Central memory CD8-positive, alpha-beta T cell (primary cell): ENCODE results near the gene RAPGEF2.

ENCODE experiments used
- ATAC-seq: fragments of 150-1000 bp; cut with Tn5 transposase; replicated peaks from 2 replicates; pipeline ENCODE4 v1.10.0; 2022; ENCODE audit warnings: mild to moderate bottlenecking, moderate FRiP score, moderate number of reproducible peaks; ENCODE audit not compliant: poor library complexity, severe bottlenecking; ENCODE audit errors: extremely low read depth
- DNase-seq, 2 donors: peaks; one replicate each; pipeline ENCODE4 v3.0.0; 2021; ENCODE audit warnings: low spot score in 2 of 2
- H3K27ac Mint-ChIP-seq: one replicate; pipeline ENCODE4 v1.8.0; 2022; ENCODE audit warnings: low read depth, mild to moderate bottlenecking, moderate library complexity, mixed read lengths
- H3K27me3 Mint-ChIP-seq: one replicate; pipeline ENCODE4 v1.8.0; 2022; ENCODE audit warnings: mixed read lengths
- H3K36me3 Mint-ChIP-seq: one replicate; pipeline ENCODE4 v1.8.0; 2022; ENCODE audit warnings: mild to moderate bottlenecking, moderate library complexity, mixed read lengths; ENCODE audit not compliant: insufficient read depth
- H3K4me1 Mint-ChIP-seq: one replicate; pipeline ENCODE4 v1.8.0; 2022; ENCODE audit warnings: mixed read lengths
- H3K4me3 Mint-ChIP-seq: one replicate; pipeline ENCODE4 v1.8.0; 2022; ENCODE audit warnings: mild to moderate bottlenecking, moderate library complexity, mixed read lengths
- H3K9me3 Mint-ChIP-seq: one replicate; pipeline ENCODE4 v1.8.0; 2022; ENCODE audit warnings: mixed read lengths

The RAPGEF2 gene

DNA sequence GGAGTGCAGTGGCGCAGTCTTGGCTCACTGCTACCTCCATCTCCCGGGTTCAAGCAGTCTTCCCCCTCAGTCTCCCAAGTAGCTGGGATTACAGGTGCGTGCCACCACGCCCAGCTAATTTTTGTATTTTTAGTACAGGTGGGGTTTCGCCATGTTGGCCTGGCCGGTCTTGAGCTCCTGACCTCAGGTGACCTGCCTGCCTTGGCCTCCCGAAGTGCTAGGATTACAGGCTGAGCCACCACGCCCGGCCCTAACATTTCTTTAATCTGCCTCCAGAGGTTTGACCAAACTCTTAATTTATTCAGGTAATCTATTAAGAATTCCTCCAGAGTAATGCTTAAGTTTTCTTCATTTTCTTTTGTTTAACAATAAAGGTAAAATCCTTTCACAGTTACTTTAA is 171.0 kb downstream of the RAPGEF2 start:
- no peak overlapping the region for H3K27ac Mint-ChIP-seq
- no peak overlapping the region for H3K4me3 Mint-ChIP-seq
- no peaks in the 10 kb centered on the region for H3K36me3 Mint-ChIP-seq

DNA sequence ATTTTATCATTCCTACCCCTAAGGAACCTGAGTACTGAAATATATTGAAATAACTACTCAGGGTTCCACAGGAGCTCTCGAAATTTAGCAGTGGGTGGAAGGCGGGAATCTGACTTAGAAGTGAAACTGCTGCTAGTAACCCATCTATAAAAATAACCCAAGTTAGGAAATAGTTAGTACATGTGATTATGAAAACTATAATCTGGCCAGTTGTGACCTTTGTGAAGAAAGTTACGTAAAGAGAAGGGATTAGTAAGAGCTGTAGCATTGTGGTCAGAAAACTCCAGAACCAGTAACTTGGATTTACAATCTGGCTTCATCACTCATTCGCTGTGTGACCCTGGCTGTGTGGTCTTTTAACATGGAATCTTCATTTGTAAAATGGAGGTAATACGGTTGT is 175.5 kb downstream of the RAPGEF2 start:
- ATAC-seq = no peak

More for the DNA sequence above, 171.0 kb downstream of the RAPGEF2 start:
- H3K9me3 Mint-ChIP-seq = no peaks in the 10 kb centered on the region
- ATAC-seq (no peak), DNase-seq (no peak)
- H3K4me1 Mint-ChIP-seq = peaks cover 17% of the 10 kb centered on the region
- no peaks in the 10 kb centered on the region for H3K27me3 Mint-ChIP-seq

DNA sequence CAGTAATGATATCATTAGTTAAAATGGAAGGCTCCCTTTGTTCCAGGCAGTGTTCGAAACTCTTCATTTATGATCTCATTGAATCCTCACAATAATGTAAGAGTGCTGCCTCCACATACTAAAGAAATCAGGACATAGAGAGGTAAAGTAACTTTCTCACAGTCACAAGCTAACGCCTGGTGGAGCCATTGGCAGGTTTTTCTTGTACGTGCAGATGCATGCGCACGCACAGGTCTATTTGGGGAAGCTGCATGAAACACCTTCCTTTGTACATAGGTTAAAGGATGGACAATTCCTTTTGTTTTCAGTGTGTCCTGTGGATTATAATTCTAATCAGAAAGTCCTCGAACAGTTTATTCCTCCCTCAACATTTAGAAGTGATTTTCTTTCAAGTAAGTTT is 176.2 kb downstream of the RAPGEF2 start:
- peaks cover 1% of the 10 kb centered on the region for H3K36me3 Mint-ChIP-seq
- no peak for ATAC-seq
- H3K4me1 Mint-ChIP-seq = no peaks in the 10 kb centered on the region
- H3K27me3 Mint-ChIP-seq = no peaks in the 10 kb centered on the region
- H3K9me3 Mint-ChIP-seq = no peaks in the 10 kb centered on the region
- no peak overlapping the region for H3K4me3 Mint-ChIP-seq
- H3K27ac Mint-ChIP-seq = no peak overlapping the region
- DNase-seq = no peak

More for the DNA sequence above, 175.5 kb downstream of the RAPGEF2 start:
- DNase-seq = no peak
- H3K9me3 Mint-ChIP-seq = no peaks in the 10 kb centered on the region
- H3K4me1 Mint-ChIP-seq = no peaks in the 10 kb centered on the region
- peaks cover 1% of the 10 kb centered on the region for H3K36me3 Mint-ChIP-seq
- H3K27me3 Mint-ChIP-seq = no peaks in the 10 kb centered on the region
- H3K4me3 Mint-ChIP-seq = no peak overlapping the region
- H3K27ac Mint-ChIP-seq = no peak overlapping the region

DNA sequence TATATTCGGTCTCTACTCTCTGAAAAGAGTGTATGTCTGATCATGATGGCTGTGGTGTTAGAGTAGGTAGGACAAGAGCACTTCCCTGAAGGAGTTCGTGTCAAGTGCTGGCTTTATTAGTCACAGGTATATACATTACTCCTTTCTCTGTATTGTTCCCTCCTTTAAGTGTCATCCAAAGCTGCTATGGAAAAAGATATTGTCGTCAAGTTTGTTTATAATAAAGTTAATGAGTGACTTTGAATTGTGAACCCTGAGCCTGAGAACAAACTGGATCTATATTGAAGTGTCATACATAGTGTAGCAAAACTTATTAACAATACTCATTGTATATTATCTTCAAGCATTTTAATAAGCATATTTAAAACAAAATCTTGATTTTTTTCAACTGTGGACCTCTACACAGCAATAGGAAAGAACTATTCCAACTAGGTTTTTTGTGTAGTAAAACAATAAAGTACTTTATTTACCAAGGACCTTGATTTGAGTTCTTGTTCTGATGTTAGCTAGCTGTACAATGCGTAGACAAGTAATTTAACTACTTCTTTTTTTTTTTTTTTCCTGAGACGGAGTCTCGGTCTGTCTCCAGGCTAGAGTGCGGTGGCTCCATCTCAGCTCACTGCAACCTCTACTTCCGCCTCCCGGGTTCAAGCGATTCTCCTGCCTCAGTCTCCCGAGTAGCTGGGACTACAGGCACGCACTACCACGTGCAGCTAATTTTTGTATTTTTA is 177.7 kb downstream of the RAPGEF2 start:
- no peak for ATAC-seq
- Mint-ChIP-seq H3K4me1 (no peaks in the 10 kb centered on the region), H3K4me3 (no peak overlapping the region), H3K9me3 (no peaks in the 10 kb centered on the region), H3K36me3 (peaks cover 1% of the 10 kb centered on the region), H3K27me3 (no peaks in the 10 kb centered on the region), H3K27ac (no peak overlapping the region)
- DNase-seq = no peak

DNA sequence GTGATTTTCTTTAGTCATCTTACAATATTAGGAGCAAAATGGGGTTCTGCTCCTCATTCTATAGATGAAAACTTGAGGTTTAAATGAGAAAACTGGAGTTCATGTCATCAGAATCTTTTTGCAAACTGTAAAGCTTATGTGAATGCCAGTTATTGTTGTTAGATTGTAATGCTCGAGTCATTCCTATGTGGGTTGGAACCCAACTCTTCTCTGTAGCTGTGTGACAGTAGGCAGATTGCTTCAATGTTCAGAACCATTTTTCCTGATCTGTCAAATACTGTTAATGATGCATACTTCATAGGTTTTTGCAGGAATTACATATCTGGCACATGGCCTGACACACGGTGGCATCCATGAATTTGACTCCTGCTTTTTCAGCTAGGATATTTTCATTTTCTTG is 178.9 kb downstream of the RAPGEF2 start:
- Mint-ChIP-seq H3K4me1 (no peaks in the 10 kb centered on the region), H3K9me3 (no peaks in the 10 kb centered on the region), H3K36me3 (peaks cover 1% of the 10 kb centered on the region), H3K4me3 (no peak overlapping the region), H3K27ac (no peak overlapping the region), H3K27me3 (no peaks in the 10 kb centered on the region)
- no peak for DNase-seq
- no peak for ATAC-seq

DNA sequence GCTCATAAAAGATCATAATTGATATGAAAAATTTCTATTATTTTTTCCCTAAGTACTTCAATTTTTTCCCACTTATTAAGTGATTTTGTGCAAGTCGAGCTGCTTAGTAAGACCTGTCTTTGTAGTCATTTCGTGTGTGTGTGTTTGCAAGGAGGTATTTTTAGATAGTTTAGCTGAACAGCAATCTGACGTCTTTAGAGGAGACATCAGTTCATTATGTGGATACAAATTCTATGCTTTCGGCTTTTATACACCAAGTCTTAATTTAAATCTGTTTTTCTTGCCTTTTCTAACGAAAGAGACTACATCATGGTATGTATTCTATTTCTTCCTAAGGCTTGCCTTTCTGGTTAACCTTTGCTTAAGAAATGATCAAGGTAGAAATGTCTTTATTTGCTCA is 179.4 kb downstream of the RAPGEF2 start:
- no peak overlapping the region for H3K4me3 Mint-ChIP-seq
- no peaks in the 10 kb centered on the region for H3K27me3 Mint-ChIP-seq
- H3K9me3 Mint-ChIP-seq = no peaks in the 10 kb centered on the region
- H3K36me3 Mint-ChIP-seq = peaks cover 1% of the 10 kb centered on the region
- H3K4me1 Mint-ChIP-seq = no peaks in the 10 kb centered on the region
- H3K27ac Mint-ChIP-seq = no peak overlapping the region
- no peak for ATAC-seq
- DNase-seq = no peak

DNA sequence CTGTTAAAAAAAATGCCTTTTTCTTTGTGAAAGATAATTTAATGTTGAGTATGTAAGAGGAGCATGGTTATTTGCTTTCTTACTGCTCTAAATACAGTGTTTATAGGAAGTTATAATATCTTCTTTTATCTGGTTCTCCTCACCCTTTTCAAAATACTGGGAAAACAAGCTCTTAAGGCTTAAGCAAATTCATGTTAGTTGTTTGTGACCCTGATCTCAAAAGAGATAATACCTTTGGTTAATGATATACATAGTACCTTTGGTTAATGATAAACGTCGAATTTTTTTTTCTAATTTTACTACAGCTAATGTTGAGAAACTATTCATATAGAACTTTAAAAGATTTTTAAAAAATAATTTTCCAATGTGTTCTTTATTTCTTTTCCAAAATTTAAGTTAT is 180.1 kb downstream of the RAPGEF2 start:
- no peak overlapping the region for H3K27ac Mint-ChIP-seq
- no peak for ATAC-seq
- no peaks in the 10 kb centered on the region for H3K4me1 Mint-ChIP-seq
- no peak overlapping the region for H3K4me3 Mint-ChIP-seq
- H3K36me3 Mint-ChIP-seq = peaks cover 1% of the 10 kb centered on the region
- no peaks in the 10 kb centered on the region for H3K27me3 Mint-ChIP-seq
- DNase-seq = no peak
- no peaks in the 10 kb centered on the region for H3K9me3 Mint-ChIP-seq

DNA sequence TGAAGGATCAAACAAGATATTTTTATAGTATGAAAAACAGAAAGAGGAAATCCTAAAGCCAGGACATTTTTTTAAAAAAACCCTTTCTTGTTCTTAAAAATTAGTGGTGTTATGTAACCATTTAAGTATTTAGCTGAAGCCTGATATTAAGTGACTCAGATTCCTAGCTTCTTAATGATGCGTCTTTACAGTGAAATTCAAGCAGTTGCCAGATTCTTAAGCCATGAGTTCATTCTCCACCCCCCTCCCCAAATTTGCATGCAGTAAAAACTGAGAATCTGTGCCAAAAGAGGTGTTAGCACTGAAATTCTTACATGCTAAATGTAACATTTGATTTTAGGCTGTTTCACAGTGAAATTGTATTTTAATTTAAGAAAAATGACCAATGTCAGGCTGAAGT is 180.8 kb downstream of the RAPGEF2 start:
- peaks cover 2% of the 10 kb centered on the region for H3K4me1 Mint-ChIP-seq
- no peak overlapping the region for H3K27ac Mint-ChIP-seq
- H3K36me3 Mint-ChIP-seq = peaks cover 3% of the 10 kb centered on the region
- H3K9me3 Mint-ChIP-seq = no peaks in the 10 kb centered on the region
- no peaks in the 10 kb centered on the region for H3K27me3 Mint-ChIP-seq
- no peak overlapping the region for H3K4me3 Mint-ChIP-seq
- DNase-seq (no peak), ATAC-seq (no peak)

- no peak overlapping the region for H3K27ac Mint-ChIP-seq
- H3K9me3 Mint-ChIP-seq = no peaks in the 10 kb centered on the region
- peaks cover 6% of the 10 kb centered on the region for H3K4me1 Mint-ChIP-seq
- ATAC-seq (no peak), DNase-seq (no peak)
- H3K4me3 Mint-ChIP-seq = no peak overlapping the region
- H3K27me3 Mint-ChIP-seq = no peaks in the 10 kb centered on the region
- H3K36me3 Mint-ChIP-seq = peaks cover 4% of the 10 kb centered on the region
Observed at GRCh38 chr4:159284113-159284512, 181.2 kb downstream of the RAPGEF2 start.

DNA sequence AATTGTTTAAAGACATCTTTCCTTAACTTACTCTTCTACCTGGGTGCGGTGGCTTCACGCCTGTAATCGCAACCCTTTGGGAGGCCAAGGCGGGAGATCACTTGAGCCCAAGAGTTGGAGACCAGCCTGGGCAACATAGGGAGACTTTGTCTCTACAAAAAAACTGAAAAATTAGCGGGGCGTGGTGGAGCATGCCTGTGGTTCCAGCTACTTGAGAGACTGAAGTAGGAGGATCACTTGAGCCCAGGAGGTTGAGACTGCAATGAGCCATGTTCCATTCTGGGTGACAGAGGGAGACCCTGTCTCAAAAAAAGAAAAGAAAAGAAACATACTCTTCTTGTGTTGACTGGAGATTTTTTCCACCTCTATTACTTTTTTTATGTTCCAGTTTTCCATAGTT is 181.9 kb downstream of the RAPGEF2 start:
- ATAC-seq = no peak
- no peak overlapping the region for H3K27ac Mint-ChIP-seq
- H3K36me3 Mint-ChIP-seq = peaks cover 4% of the 10 kb centered on the region
- H3K27me3 Mint-ChIP-seq = no peaks in the 10 kb centered on the region
- no peak overlapping the region for H3K4me3 Mint-ChIP-seq
- no peak for DNase-seq
- H3K9me3 Mint-ChIP-seq = no peaks in the 10 kb centered on the region
- H3K4me1 Mint-ChIP-seq = peaks cover 7% of the 10 kb centered on the region

- H3K27me3 Mint-ChIP-seq = no peaks in the 10 kb centered on the region
- H3K27ac Mint-ChIP-seq = no peak overlapping the region
- H3K4me3 Mint-ChIP-seq = no peak overlapping the region
- H3K4me1 Mint-ChIP-seq = peaks cover 7% of the 10 kb centered on the region
- peaks cover 2% of the 10 kb centered on the region for H3K36me3 Mint-ChIP-seq
- no peaks in the 10 kb centered on the region for H3K9me3 Mint-ChIP-seq
- DNase-seq (no peak), ATAC-seq (no peak)
Observed at GRCh38 chr4:159287767-159288166, 184.9 kb downstream of the RAPGEF2 start.

GRCh38 chr4:159289682-159290081 is 186.8 kb downstream of the RAPGEF2 start:
- Mint-ChIP-seq H3K27ac (peak overlapping the region; percentile 57), H3K27me3 (no peaks in the 10 kb centered on the region), H3K4me3 (no peak overlapping the region), H3K4me1 (peaks cover 7% of the 10 kb centered on the region), H3K36me3 (peaks cover 2% of the 10 kb centered on the region), H3K9me3 (no peaks in the 10 kb centered on the region)
- ATAC-seq = no peak
- no peak for DNase-seq

DNA sequence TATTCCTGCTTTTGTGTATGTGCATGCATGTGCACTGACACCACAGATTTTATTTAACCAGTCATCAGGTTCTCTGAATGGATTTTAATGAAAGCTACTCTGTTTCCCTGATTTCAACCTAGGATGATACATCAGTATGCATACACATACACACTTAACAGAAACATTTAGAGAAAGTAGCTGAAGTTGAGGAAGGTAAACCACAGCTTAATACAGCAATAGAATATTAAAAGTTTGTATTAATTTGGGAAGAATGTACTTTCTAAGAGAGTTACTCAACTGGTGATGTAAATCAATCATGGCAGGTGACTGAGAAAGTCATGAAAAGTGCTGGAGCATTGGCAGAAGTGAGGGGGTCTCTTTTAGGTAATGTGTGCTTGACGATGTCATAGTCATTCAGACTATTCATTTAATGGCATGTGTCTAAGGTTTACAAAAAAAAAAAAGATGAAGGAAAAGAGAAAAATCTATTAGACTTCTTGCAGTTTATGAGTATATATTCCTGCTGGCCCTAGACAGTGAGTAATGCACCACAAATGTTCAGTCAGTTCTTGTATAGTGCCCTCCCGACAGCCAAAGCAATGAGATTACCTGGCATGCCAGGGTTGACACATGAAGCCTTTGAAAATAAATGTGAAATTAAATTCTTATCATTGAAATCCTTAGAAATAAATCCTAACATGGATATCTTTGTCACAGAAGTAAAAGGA is 187.6 kb downstream of the RAPGEF2 start:
- no peak overlapping the region for H3K27ac Mint-ChIP-seq
- ATAC-seq (no peak), DNase-seq (no peak)
- H3K36me3 Mint-ChIP-seq = peaks cover 2% of the 10 kb centered on the region
- H3K4me3 Mint-ChIP-seq = no peak overlapping the region
- H3K9me3 Mint-ChIP-seq = no peaks in the 10 kb centered on the region
- H3K4me1 Mint-ChIP-seq = peaks cover 7% of the 10 kb centered on the region
- no peaks in the 10 kb centered on the region for H3K27me3 Mint-ChIP-seq
